Activated CD8-positive, alpha-beta T cell treated with anti-CD3 and anti-CD28 coated beads for 36 hours (primary cell): ENCODE measurements around the gene PLXNA1. TPM values are rescaled to one million over a fixed set of nuclear protein-coding genes. Genes with fewer than 3 reads are reported as not detected.

Experiments used
- ATAC-seq: fragments of 200-7000 bp; cut with Tn5 transposase; one replicate; pipeline ENCODE4 v1.10.0; 2021; ENCODE audit warnings: mild to moderate bottlenecking, moderate library complexity
- CTCF ChIA-PET: fragments of 350-600 bp; sonication (Branson Sonifier 250); formaldehyde crosslinking; loops from one replicate; lab custom pipeline; 2021; ENCODE audit warnings: antibody characterized with exemption; lab: Charles Lee
- POLR2A ChIA-PET: fragments of 350-600 bp; sonication (Branson Sonifier 250); formaldehyde crosslinking; loops from one replicate; lab custom pipeline; 2021; ENCODE audit warnings: antibody characterized with exemption; lab: Charles Lee
- DNase-seq: peaks from one replicate; pipeline ENCODE4 v3.0.0-alpha.2; 2020
- H3K27ac Mint-ChIP-seq: one replicate; pipeline ENCODE4 v1.8.0; 2021; ENCODE audit warnings: mild to moderate bottlenecking, mixed read lengths
- H3K27me3 Mint-ChIP-seq: one replicate; pipeline ENCODE4 v1.8.0; 2021; ENCODE audit warnings: mixed read lengths
- H3K36me3 Mint-ChIP-seq: one replicate; pipeline ENCODE4 v1.8.0; 2021; ENCODE audit warnings: low read depth, mixed read lengths
- H3K4me1 Mint-ChIP-seq: one replicate; pipeline ENCODE4 v1.8.0; 2021; ENCODE audit warnings: low read depth, mixed read lengths
- H3K4me3 Mint-ChIP-seq: one replicate; pipeline ENCODE4 v1.8.0; 2021; ENCODE audit warnings: mild to moderate bottlenecking, moderate library complexity, mixed read lengths
- H3K9me3 Mint-ChIP-seq: one replicate; pipeline ENCODE4 v1.8.0; 2021; ENCODE audit warnings: mixed read lengths
- intact Hi-C: fragments of 100-400 bp; cut with micrococcal nuclease; formaldehyde crosslinking; loops from one replicate; pipeline ENCODE4 v1.10.0; 2022
- total RNA-seq, 2 experiments: library from RNA; stranded (reverse); gene quantifications; one replicate each; pipeline ENCODE4 v1.2.3, GENCODE V29; 2021
- TF ChIP-seq, protein P1 (sequence below): fragments of 200-600 bp; IDR thresholded peaks from one replicate; pipeline ENCODE4 v1.8.0; 2022; ENCODE audit warnings: antibody characterized with exemption, mild to moderate bottlenecking

PLXNA1 gene
- total RNA-seq, 2 experiments from 2014 or later: 5.1 to 6.6 TPM

- H3K27ac Mint-ChIP-seq: no peak overlapping the region
- intact Hi-C loops: no loop called here
- TF ChIP-seq, protein P1, sequence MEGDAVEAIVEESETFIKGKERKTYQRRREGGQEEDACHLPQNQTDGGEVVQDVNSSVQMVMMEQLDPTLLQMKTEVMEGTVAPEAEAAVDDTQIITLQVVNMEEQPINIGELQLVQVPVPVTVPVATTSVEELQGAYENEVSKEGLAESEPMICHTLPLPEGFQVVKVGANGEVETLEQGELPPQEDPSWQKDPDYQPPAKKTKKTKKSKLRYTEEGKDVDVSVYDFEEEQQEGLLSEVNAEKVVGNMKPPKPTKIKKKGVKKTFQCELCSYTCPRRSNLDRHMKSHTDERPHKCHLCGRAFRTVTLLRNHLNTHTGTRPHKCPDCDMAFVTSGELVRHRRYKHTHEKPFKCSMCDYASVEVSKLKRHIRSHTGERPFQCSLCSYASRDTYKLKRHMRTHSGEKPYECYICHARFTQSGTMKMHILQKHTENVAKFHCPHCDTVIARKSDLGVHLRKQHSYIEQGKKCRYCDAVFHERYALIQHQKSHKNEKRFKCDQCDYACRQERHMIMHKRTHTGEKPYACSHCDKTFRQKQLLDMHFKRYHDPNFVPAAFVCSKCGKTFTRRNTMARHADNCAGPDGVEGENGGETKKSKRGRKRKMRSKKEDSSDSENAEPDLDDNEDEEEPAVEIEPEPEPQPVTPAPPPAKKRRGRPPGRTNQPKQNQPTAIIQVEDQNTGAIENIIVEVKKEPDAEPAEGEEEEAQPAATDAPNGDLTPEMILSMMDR: no peak
- no peaks in the 10 kb centered on the region for H3K4me1 Mint-ChIP-seq
- DNase-seq: no peak
- ChIA-PET POLR2A (no interaction called here), CTCF (no interaction called here)
- no peak for ATAC-seq
- no peaks in the 10 kb centered on the region for H3K9me3 Mint-ChIP-seq
- no peaks in the 10 kb centered on the region for H3K36me3 Mint-ChIP-seq
- no peak overlapping the region for H3K4me3 Mint-ChIP-seq
- H3K27me3 Mint-ChIP-seq: no peaks in the 10 kb centered on the region
These were observed 22.9 kb upstream of the PLXNA1 start for GRCh38 chr3:126959921-126960603.

- no peak for DNase-seq
- no peaks in the 10 kb centered on the region for H3K9me3 Mint-ChIP-seq
- CTCF ChIA-PET: no interaction called here
- H3K4me3 Mint-ChIP-seq: no peak overlapping the region
- H3K4me1 Mint-ChIP-seq: no peaks in the 10 kb centered on the region
- intact Hi-C loops: no loop called here
- H3K27me3 Mint-ChIP-seq: no peaks in the 10 kb centered on the region
- TF ChIP-seq, protein P1: no peak
- POLR2A ChIA-PET: no interaction called here
- ATAC-seq: no peak
- H3K36me3 Mint-ChIP-seq: no peaks in the 10 kb centered on the region
- no peak overlapping the region for H3K27ac Mint-ChIP-seq
These were observed 22.3 kb upstream of the PLXNA1 start for GRCh38 chr3:126960604-126960995.

GRCh38 chr3:126961191-126961790 lies 21.6 kb upstream of the PLXNA1 start:
- Mint-ChIP-seq H3K27me3 (no peaks in the 10 kb centered on the region), H3K4me3 (no peak overlapping the region), H3K4me1 (no peaks in the 10 kb centered on the region), H3K9me3 (no peaks in the 10 kb centered on the region), H3K27ac (no peak overlapping the region), H3K36me3 (no peaks in the 10 kb centered on the region)
- POLR2A ChIA-PET: no interaction called here
- DNase-seq: no peak
- CTCF ChIA-PET: no interaction called here
- TF ChIP-seq, protein P1: no peak
- ATAC-seq: no peak
- intact Hi-C loops: no loop called here

GRCh38 chr3:126961791-126962461 lies 21.0 kb upstream of the PLXNA1 start:
- ATAC-seq: no peak
- CTCF ChIA-PET: no interaction called here
- intact Hi-C loops: no loop called here

More at GRCh38 chr3:126961791-126962461, 21.0 kb upstream of the PLXNA1 start:
- Mint-ChIP-seq H3K27ac (no peak overlapping the region), H3K36me3 (no peaks in the 10 kb centered on the region), H3K4me3 (no peak overlapping the region), H3K9me3 (no peaks in the 10 kb centered on the region), H3K4me1 (no peaks in the 10 kb centered on the region), H3K27me3 (no peaks in the 10 kb centered on the region)
- no peak for DNase-seq
- POLR2A ChIA-PET: no interaction called here
- TF ChIP-seq, protein P1: no peak
